Lower leg skin (tissue), 3 donors: ENCODE results near the gene NEU2.

ENCODE experiments used
- POLR2A ChIP-seq, 2 donors: fragments of 450-650 bp; IDR thresholded peaks; one replicate each; pipeline ENCODE4 v1.6.1; 2016 to 2017; ENCODE audit warnings: antibody characterized with exemption in 2 of 2, mild to moderate bottlenecking in 1 of 2, moderate library complexity in 1 of 2
- TF ChIP-seq, protein P1 (sequence below), 3 donors: fragments of 450-650 bp; IDR thresholded peaks; one replicate each; pipeline ENCODE4 v1.5.1; 2016; ENCODE audit warnings: antibody characterized with exemption in 3 of 3, mild to moderate bottlenecking in 3 of 3, moderate library complexity in 2 of 3

DNA sequence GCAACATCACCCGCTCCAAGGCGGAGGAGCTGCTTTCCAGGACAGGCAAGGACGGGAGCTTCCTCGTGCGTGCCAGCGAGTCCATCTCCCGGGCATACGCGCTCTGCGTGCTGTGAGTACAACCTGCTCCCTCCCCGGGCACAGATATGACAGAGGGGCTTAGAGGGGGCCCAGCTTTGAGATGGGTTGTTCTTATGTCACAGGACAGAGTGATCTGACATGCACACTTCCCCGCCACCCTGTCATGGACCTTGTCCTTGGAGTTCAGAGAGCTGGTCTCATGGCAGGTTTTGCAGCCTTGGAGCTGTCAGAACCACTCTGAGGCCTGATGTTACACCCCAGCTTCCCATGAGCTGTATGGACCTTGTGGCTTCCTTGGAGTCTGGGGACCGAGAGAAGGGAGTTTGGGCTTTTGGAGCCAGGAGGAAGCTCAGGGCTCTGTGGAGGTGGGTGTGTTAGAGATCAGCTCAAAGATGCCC lies 28.1 kb downstream of the NEU2 start:
- TF ChIP-seq, protein P1, sequence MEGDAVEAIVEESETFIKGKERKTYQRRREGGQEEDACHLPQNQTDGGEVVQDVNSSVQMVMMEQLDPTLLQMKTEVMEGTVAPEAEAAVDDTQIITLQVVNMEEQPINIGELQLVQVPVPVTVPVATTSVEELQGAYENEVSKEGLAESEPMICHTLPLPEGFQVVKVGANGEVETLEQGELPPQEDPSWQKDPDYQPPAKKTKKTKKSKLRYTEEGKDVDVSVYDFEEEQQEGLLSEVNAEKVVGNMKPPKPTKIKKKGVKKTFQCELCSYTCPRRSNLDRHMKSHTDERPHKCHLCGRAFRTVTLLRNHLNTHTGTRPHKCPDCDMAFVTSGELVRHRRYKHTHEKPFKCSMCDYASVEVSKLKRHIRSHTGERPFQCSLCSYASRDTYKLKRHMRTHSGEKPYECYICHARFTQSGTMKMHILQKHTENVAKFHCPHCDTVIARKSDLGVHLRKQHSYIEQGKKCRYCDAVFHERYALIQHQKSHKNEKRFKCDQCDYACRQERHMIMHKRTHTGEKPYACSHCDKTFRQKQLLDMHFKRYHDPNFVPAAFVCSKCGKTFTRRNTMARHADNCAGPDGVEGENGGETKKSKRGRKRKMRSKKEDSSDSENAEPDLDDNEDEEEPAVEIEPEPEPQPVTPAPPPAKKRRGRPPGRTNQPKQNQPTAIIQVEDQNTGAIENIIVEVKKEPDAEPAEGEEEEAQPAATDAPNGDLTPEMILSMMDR (IDR thresholded peaks at IDR 0.05), result no peak
- TF ChIP-seq POLR2A (IDR thresholded peaks at IDR 0.05), result no peak
